Panc1 (cell line): ENCODE data around the gene AGO1. TPM values are rescaled to one million over a fixed set of nuclear protein-coding genes. Genes with fewer than 3 reads are reported as not detected.

ENCODE experiments used
- ATAC-seq: fragments of 200-7000 bp; cut with Tn5 transposase; 2 replicates; pipeline ENCODE4 v1.9.1; 2020; ENCODE audit warnings: mild to moderate bottlenecking, moderate library complexity
- Bru-seq: library from RNA; stranded (reverse); fragments of 400-500 nt; gene quantifications from one replicate; lab custom pipeline; 2021; lab: Mats Ljungman, UMichigan
- BruChase-seq, 2 experiments: library from RNA; stranded (reverse); fragments of 400-500 nt; gene quantifications; one replicate each; lab custom pipeline; 2021; lab: Mats Ljungman, UMichigan
- BruUV-seq: library from RNA; stranded (reverse); fragments of 400-500 nt; replicated peaks from 2 replicates; lab custom pipeline; 2021; lab: Mats Ljungman, UMichigan
- CTCF ChIA-PET: fragments of 300-600 bp; sonication (Branson Sonifier 250); formaldehyde crosslinking; loops from one replicate; lab custom pipeline; 2022; ENCODE audit warnings: antibody characterized with exemption; lab: Charles Lee
- POLR2A ChIA-PET: fragments of 300-600 bp; sonication (Branson Sonifier 250); formaldehyde crosslinking; loops from one replicate; lab custom pipeline; 2022; ENCODE audit warnings: antibody characterized with exemption; lab: Charles Lee
- DNase-seq: peaks from one replicate; pipeline ENCODE4 v3.0.0-alpha.2; 2010; ENCODE audit warnings: low read depth, low spot score
- H3K27ac ChIP-seq: 2 replicates; pipeline ENCODE4 v1.5.1; 2011; ENCODE audit warnings: mild to moderate bottlenecking, low read length, inconsistent platforms
- H3K27me3 ChIP-seq: fragments of 200-500 bp; sonication (Bioruptor generic); 2 replicates; pipeline ENCODE4 v1.6.0; 2014; ENCODE audit warnings: low read length, inconsistent platforms; ENCODE audit not compliant: control insufficient read depth, insufficient read depth
- H3K36me3 ChIP-seq: fragments of 200-500 bp; sonication (Bioruptor generic); 2 replicates; pipeline ENCODE4 v1.5.1; 2014; ENCODE audit warnings: inconsistent platforms, mild to moderate bottlenecking, low read length, moderate library complexity; ENCODE audit not compliant: control insufficient read depth, insufficient read depth
- H3K4me1 ChIP-seq: 2 replicates; pipeline ENCODE4 v1.5.1; 2011; ENCODE audit warnings: inconsistent platforms, mild to moderate bottlenecking, low read length, moderate library complexity; ENCODE audit not compliant: control insufficient read depth, insufficient read depth
- H3K4me3 ChIP-seq, 2 experiments: 2 replicates each; pipeline ENCODE4 v1.5.1; 2011 to 2012; ENCODE audit warnings: low read depth in 2 of 2, low read length in 2 of 2, mild to moderate bottlenecking in 2 of 2, inconsistent platforms in 1 of 2, moderate library complexity in 1 of 2
- H3K9me3 ChIP-seq: fragments of 200-500 bp; sonication (Bioruptor generic); 2 replicates; pipeline ENCODE4 v1.5.1; 2014; ENCODE audit warnings: low read depth, mild to moderate bottlenecking, inconsistent platforms, low read length, moderate library complexity; ENCODE audit not compliant: control insufficient read depth, insufficient read depth
- POLR2AphosphoS5 ChIP-seq: IDR thresholded peaks from 2 replicates; pipeline ENCODE4 v1.6.1; 2012; ENCODE audit warnings: mild to moderate bottlenecking, low read depth, low read length, moderate library complexity
- SIN3A ChIP-seq: IDR thresholded peaks from 2 replicates; pipeline ENCODE4 v1.6.1; 2012; ENCODE audit warnings: low read depth, mild to moderate bottlenecking, low read length, moderate library complexity, borderline replicate concordance; ENCODE audit not compliant: insufficient read depth
- TCF7L2 ChIP-seq: IDR thresholded peaks from 2 replicates; pipeline ENCODE4 v1.6.1; 2011; ENCODE audit warnings: mild to moderate bottlenecking, low read depth, low read length, inconsistent platforms
- in situ Hi-C: cut with HindIII; loops from 2 replicates; pipeline ENCODE4 v1.10.0; 2016; ENCODE audit warnings: low sequenced_read_pairs, low pct_unique_long_range_greater_than_20kb
- intact Hi-C: fragments of 100-400 bp; cut with micrococcal nuclease; formaldehyde crosslinking; loops from one replicate; pipeline ENCODE4 v1.10.0; 2022; ENCODE audit not compliant: unreplicated experiment
- long read RNA-seq: library from polyadenylated mRNA; unstranded; transcript quantifications from one replicate; pipeline ENCODE4 v2.0.0, GENCODE V29; 2021; ENCODE audit not compliant: unreplicated experiment
- polyA plus RNA-seq: library from polyadenylated mRNA; unstranded; fragments of >200 nt; gene quantifications from one replicate; pipeline ENCODE4 v1.2.1, GENCODE V29; 2012; ENCODE audit warnings: missing spikeins; ENCODE audit not compliant: insufficient read length
- total RNA-seq: library from RNA; stranded (reverse); gene quantifications from one replicate; pipeline ENCODE4 v1.2.1, GENCODE V29; 2021; ENCODE audit not compliant: unreplicated experiment
- TF ChIP-seq, protein P1 (sequence below), 2 experiments: IDR thresholded peaks; 2 replicates each; pipeline ENCODE4 v1.6.1; 2011 to 2012; ENCODE audit warnings: low read depth in 2 of 2, control low read depth in 1 of 2, low read length in 1 of 2, mild to moderate bottlenecking in 1 of 2, moderate library complexity in 1 of 2; ENCODE audit not compliant: insufficient read depth in 1 of 2
- TF ChIP-seq, protein P2 (sequence below): fragments of 450-650 bp; IDR thresholded peaks from 2 replicates; pipeline ENCODE4 v1.5.1; 2017; ENCODE audit warnings: mild to moderate bottlenecking

AGO1 gene
- 40.1 TPM for total RNA-seq
- polyA plus RNA-seq: 16.1 TPM
- Bru-seq, nascent RNA: percentile 82 among the genes with signal in this experiment
- BruChase-seq, experiment 1, labeled RNA remaining after a 2-hour chase: percentile 93 among the genes with signal in this experiment
- percentile 95 among the genes with signal in this experiment for BruChase-seq, experiment 2, labeled RNA remaining after a 6-hour chase
- long read RNA-seq, partial matches to known transcripts: 1 of 14 reads
- long read RNA-seq, other reads (novel, unspliced or antisense): 13 of 14 reads

DNA sequence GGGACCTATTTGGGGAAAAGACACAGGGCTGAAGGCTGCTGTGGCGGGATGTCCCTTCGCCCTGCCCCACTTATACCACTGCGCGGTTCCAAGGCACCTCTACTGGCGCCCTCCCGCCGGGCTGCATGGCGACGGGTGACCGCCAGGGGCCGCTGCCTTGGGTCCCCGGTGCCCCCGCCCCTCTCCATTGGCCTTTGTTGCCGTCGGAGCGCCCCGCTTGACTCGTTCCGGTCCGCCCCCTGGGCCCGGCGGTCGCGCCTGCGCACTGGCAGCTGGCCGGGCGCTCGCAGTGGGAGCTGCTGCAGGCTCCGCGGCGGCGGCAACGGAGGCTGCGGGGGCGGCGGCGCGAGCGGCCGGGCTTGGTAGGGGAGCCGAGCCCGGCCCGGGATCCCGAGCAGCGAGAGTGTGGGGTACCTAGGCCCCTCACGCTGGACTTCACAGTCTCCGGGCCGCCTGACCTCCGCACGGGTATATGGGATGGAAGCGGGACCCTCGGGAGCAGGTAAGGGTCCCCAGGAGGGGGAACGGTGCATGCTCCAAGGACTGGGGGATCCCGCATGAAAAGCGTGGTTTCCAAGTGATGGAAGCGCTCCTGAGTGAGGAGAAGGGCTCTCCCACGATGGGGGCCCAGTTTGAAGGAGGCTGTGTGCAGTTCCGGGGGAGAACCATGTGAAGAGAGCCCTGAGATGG lies at the start of gene AGO1:
TSS of gene AGO1 (plus strand) at position 265 of the 690 bp plus-strand sequence. CDS start at position 478, 213 bp downstream.
- peak within 1 kb of the TSS; percentile 93 to 96 for H3K4me3 ChIP-seq
- in situ Hi-C loops (no loop called here), intact Hi-C loops (no loop called here)
- CTCF ChIA-PET: interaction anchor here (0.6 kb wide), 2 partner anchors 26 to 1656 kb away, joined by 5 to 6 read pairs; no protein-coding TSS in a partner anchor
- no TSS peak for BruUV-seq
- peak; percentile 51; the same call in 1 of the 2 replicates for TF ChIP-seq SIN3A
- TF ChIP-seq POLR2AphosphoS5: peak; percentile 51
- TF ChIP-seq, protein P1, sequence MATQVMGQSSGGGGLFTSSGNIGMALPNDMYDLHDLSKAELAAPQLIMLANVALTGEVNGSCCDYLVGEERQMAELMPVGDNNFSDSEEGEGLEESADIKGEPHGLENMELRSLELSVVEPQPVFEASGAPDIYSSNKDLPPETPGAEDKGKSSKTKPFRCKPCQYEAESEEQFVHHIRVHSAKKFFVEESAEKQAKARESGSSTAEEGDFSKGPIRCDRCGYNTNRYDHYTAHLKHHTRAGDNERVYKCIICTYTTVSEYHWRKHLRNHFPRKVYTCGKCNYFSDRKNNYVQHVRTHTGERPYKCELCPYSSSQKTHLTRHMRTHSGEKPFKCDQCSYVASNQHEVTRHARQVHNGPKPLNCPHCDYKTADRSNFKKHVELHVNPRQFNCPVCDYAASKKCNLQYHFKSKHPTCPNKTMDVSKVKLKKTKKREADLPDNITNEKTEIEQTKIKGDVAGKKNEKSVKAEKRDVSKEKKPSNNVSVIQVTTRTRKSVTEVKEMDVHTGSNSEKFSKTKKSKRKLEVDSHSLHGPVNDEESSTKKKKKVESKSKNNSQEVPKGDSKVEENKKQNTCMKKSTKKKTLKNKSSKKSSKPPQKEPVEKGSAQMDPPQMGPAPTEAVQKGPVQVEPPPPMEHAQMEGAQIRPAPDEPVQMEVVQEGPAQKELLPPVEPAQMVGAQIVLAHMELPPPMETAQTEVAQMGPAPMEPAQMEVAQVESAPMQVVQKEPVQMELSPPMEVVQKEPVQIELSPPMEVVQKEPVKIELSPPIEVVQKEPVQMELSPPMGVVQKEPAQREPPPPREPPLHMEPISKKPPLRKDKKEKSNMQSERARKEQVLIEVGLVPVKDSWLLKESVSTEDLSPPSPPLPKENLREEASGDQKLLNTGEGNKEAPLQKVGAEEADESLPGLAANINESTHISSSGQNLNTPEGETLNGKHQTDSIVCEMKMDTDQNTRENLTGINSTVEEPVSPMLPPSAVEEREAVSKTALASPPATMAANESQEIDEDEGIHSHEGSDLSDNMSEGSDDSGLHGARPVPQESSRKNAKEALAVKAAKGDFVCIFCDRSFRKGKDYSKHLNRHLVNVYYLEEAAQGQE (IDR thresholded peaks at IDR 0.05; ENCODE audit: insufficient read depth in 1 of 2, low read depth in 2 of 2, low read length in 1 of 2): no peak; a peak in 1 of 4 replicates
- TF ChIP-seq, protein P2, sequence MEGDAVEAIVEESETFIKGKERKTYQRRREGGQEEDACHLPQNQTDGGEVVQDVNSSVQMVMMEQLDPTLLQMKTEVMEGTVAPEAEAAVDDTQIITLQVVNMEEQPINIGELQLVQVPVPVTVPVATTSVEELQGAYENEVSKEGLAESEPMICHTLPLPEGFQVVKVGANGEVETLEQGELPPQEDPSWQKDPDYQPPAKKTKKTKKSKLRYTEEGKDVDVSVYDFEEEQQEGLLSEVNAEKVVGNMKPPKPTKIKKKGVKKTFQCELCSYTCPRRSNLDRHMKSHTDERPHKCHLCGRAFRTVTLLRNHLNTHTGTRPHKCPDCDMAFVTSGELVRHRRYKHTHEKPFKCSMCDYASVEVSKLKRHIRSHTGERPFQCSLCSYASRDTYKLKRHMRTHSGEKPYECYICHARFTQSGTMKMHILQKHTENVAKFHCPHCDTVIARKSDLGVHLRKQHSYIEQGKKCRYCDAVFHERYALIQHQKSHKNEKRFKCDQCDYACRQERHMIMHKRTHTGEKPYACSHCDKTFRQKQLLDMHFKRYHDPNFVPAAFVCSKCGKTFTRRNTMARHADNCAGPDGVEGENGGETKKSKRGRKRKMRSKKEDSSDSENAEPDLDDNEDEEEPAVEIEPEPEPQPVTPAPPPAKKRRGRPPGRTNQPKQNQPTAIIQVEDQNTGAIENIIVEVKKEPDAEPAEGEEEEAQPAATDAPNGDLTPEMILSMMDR: peak; percentile 99
- TF ChIP-seq TCF7L2: peak; percentile 55; the same call in 1 of the 2 replicates
- peak within 1 kb of the TSS; percentile 73 for H3K27ac ChIP-seq
- peaks cover 17% of the 10 kb centered on the region for H3K4me1 ChIP-seq
- peak; percentile 47 for DNase-seq
- peak; percentile 95 for ATAC-seq
- POLR2A ChIA-PET: interaction anchor here (0.6 kb wide), 1 partner anchor 421 kb away, joined by 10 read pairs; no protein-coding TSS in a partner anchor
- H3K27me3 ChIP-seq: no peaks in the 10 kb centered on the region
- H3K9me3 ChIP-seq: no peaks in the 10 kb centered on the region
- peaks cover 5% of the 10 kb centered on the region; the same call in 1 of the 2 replicates for H3K36me3 ChIP-seq

- DNase-seq: no peak
- ChIA-PET POLR2A (interaction anchor here (0.6 kb wide), 1 partner anchor 52 kb away, joined by 3 read pairs; no protein-coding TSS in a partner anchor), CTCF (no interaction called here)
- intact Hi-C loops: no loop called here
- in situ Hi-C loops: no loop called here
- no peak for ATAC-seq
- no peaks in the 10 kb centered on the region for H3K4me1 ChIP-seq
- TF ChIP-seq, protein P1 (IDR thresholded peaks at IDR 0.05; ENCODE audit: insufficient read depth in 1 of 2, low read depth in 2 of 2, low read length in 1 of 2): no peak
- TF ChIP-seq POLR2AphosphoS5 (no peak), SIN3A (no peak), TCF7L2 (no peak)
- TF ChIP-seq, protein P2: no peak
- no peak overlapping the region for H3K27ac ChIP-seq
- H3K9me3 ChIP-seq: no peaks in the 10 kb centered on the region
- no peak overlapping the region for H3K4me3 ChIP-seq
- peaks cover 2% of the 10 kb centered on the region; the same call in 1 of the 2 replicates for H3K36me3 ChIP-seq
- no peaks in the 10 kb centered on the region for H3K27me3 ChIP-seq
- no TSS peak for BruUV-seq
Measured at GRCh38 chr1:35833395-35833794, 49.6 kb upstream of the AGO1 start.
